C4-2B (cell line): Measurements from ENCODE around the gene NT5C1A.

Source experiments
- ZFX ChIP-seq: fragments of 450-650 bp; IDR thresholded peaks from 2 replicates; pipeline ENCODE4 v1.6.1; 2017
- TF ChIP-seq, protein P1 (sequence below): fragments of 450-650 bp; conservative IDR thresholded peaks from 2 replicates; pipeline ENCODE4 v1.5.1; 2017; ENCODE audit warnings: mild to moderate bottlenecking

DNA sequence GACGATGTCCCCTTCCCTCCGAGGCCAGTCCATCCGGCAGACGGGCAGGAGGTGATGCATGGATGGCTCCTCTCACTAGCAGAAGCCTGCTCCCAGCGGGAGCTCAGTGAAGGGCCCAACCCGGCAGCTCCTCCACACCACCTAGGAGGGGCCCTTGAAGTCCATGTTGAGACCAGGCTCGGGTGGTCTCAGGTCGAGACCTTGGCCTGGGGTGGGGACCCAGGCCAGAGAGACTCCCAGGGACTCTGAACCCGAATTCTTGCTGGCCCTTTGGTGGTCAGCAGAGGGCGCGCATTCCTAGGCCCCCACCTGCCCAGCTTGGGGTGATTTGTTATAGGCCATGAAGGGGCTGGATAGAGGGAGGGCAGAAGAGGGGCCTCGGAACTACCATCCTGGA lies 642 bp upstream of the NT5C1A start:
- TF ChIP-seq, protein P1, sequence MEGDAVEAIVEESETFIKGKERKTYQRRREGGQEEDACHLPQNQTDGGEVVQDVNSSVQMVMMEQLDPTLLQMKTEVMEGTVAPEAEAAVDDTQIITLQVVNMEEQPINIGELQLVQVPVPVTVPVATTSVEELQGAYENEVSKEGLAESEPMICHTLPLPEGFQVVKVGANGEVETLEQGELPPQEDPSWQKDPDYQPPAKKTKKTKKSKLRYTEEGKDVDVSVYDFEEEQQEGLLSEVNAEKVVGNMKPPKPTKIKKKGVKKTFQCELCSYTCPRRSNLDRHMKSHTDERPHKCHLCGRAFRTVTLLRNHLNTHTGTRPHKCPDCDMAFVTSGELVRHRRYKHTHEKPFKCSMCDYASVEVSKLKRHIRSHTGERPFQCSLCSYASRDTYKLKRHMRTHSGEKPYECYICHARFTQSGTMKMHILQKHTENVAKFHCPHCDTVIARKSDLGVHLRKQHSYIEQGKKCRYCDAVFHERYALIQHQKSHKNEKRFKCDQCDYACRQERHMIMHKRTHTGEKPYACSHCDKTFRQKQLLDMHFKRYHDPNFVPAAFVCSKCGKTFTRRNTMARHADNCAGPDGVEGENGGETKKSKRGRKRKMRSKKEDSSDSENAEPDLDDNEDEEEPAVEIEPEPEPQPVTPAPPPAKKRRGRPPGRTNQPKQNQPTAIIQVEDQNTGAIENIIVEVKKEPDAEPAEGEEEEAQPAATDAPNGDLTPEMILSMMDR: no peak; the same call in 1 of the 2 replicates
- no peak for TF ChIP-seq ZFX
